Activated CD4-positive, alpha-beta T cell treated with anti-CD3 and anti-CD28 coated beads for 36 hours (primary cell): Measurements from ENCODE around the gene MISP3. TPM values are rescaled to one million over a fixed set of nuclear protein-coding genes. Genes with fewer than 3 reads are reported as not detected.
"Not testable (repeated sequence)": the region's sequence is repeated elsewhere in the genome, so short reads cannot be mapped to it uniquely, and the experiment has no call there.

Source experiments
- ATAC-seq: fragments of 200-7000 bp; cut with Tn5 transposase; one replicate; pipeline ENCODE4 v1.10.0; 2021; ENCODE audit warnings: mild to moderate bottlenecking, moderate library complexity
- CTCF ChIA-PET: fragments of 350-600 bp; sonication (Branson Sonifier 250); formaldehyde crosslinking; loops from one replicate; lab custom pipeline; 2021; ENCODE audit warnings: antibody characterized with exemption; lab: Charles Lee
- POLR2A ChIA-PET: fragments of 350-600 bp; sonication (Branson Sonifier 250); formaldehyde crosslinking; loops from one replicate; lab custom pipeline; 2021; ENCODE audit warnings: antibody characterized with exemption, inconsistent platforms; lab: Charles Lee
- DNase-seq: peaks from one replicate; pipeline ENCODE4 v3.0.0-alpha.2; 2020
- H3K27ac Mint-ChIP-seq: one replicate; pipeline ENCODE4 v1.8.0; 2021; ENCODE audit warnings: mixed read lengths
- H3K27me3 Mint-ChIP-seq: one replicate; pipeline ENCODE4 v1.8.0; 2021; ENCODE audit warnings: mixed read lengths
- H3K36me3 Mint-ChIP-seq: one replicate; pipeline ENCODE4 v1.8.0; 2021; ENCODE audit warnings: low read depth, mixed read lengths
- H3K4me1 Mint-ChIP-seq: one replicate; pipeline ENCODE4 v1.8.0; 2021; ENCODE audit warnings: mixed read lengths
- H3K4me3 Mint-ChIP-seq: one replicate; pipeline ENCODE4 v1.8.0; 2021; ENCODE audit warnings: mild to moderate bottlenecking, moderate library complexity, mixed read lengths
- H3K9me3 Mint-ChIP-seq: one replicate; pipeline ENCODE4 v1.8.0; 2021; ENCODE audit warnings: low read depth, mixed read lengths
- intact Hi-C, 2 experiments: fragments of 100-400 bp; cut with DNase I in 1 of 2; cut with micrococcal nuclease in 1 of 2; formaldehyde crosslinking; loops; one replicate each; pipeline versions ENCODE4 v1.14.2 to v1.15.1; 2022 to 2024; cut with DNase I, micrococcal nuclease
- total RNA-seq, 2 experiments: library from RNA; stranded (reverse); gene quantifications; one replicate each; pipeline ENCODE4 v1.2.3, GENCODE V29; 2021

MISP3 gene
- 1 to 10 TPM; 1.1 to 1.6 TPM for total RNA-seq

DNA sequence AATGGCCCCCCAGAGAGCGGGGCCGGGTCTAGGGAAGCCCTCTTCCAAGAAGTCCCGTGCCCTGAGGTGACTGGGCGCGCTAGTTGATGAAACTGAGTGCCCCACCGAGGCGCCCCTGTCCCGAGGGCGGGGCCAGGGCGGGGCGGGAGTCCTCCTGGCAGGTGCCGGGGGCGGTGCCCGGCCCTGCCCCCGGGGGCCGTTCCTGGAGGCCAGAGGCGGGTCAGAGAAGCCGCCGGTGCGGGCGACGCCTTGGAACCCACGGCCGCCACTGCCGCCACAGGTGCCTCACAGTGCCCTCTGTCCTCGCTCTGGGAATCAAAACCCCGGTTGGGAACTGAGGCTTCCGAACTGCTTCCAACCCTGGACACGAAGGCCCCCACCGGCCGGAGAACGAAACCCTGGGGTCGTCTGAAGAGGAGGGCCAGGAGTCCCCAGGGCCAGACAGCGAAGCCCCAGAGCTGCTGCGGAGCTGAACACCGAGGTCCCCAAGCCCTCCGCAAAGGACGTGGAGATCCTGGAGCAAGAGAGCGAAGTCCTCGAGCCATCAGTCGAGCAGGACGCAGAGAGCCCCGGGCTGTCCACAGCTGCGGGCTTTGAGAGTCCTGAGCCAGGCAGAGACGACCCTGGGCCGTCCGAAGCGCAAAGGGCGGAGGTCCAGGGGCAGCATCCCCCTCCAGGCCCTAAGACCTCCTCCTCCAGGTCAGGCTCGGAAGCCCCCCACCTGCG, at the start of gene MISP3:
Gene MISP3, plus strand, starts transcription at position 252 of the 726 bp plus-strand sequence. CDS start 524 bp downstream, outside the sequence.
- POLR2A ChIA-PET: interaction anchor here (0.6 kb wide), 2 partner anchors 12 to 312 kb away, joined by 3 read pairs; no protein-coding TSS in a partner anchor
- H3K4me3 Mint-ChIP-seq: peak within 1 kb of the TSS; percentile 87
- no peaks in the 10 kb centered on the region for H3K9me3 Mint-ChIP-seq
- H3K27ac Mint-ChIP-seq: peak within 1 kb of the TSS; percentile 37
- H3K36me3 Mint-ChIP-seq: no peaks in the 10 kb centered on the region
- peaks cover 2% of the 10 kb centered on the region for H3K27me3 Mint-ChIP-seq
- CTCF ChIA-PET: interaction anchor here (0.6 to 6.6 kb wide), 25 partner anchors 10 to 1107 kb away, joined by 3 to 49 read pairs (median 4); partner anchors contain the start of genes ASF1B, C19orf67 and PALM3
- intact Hi-C loops: loop anchor here (1.0 to 10.0 kb wide), 10 partner anchors 19 to 478 kb away; partner anchors contain the start of genes ASF1B (in 1 of the 2), C19orf53 (in 1 of the 2), DCAF15 (in 1 of the 2) and IL27RA (in 1 of the 2)
- H3K4me1 Mint-ChIP-seq: peaks cover 21% of the 10 kb centered on the region
- DNase-seq: peak; percentile 64
- peak; percentile 6 for ATAC-seq

DNA sequence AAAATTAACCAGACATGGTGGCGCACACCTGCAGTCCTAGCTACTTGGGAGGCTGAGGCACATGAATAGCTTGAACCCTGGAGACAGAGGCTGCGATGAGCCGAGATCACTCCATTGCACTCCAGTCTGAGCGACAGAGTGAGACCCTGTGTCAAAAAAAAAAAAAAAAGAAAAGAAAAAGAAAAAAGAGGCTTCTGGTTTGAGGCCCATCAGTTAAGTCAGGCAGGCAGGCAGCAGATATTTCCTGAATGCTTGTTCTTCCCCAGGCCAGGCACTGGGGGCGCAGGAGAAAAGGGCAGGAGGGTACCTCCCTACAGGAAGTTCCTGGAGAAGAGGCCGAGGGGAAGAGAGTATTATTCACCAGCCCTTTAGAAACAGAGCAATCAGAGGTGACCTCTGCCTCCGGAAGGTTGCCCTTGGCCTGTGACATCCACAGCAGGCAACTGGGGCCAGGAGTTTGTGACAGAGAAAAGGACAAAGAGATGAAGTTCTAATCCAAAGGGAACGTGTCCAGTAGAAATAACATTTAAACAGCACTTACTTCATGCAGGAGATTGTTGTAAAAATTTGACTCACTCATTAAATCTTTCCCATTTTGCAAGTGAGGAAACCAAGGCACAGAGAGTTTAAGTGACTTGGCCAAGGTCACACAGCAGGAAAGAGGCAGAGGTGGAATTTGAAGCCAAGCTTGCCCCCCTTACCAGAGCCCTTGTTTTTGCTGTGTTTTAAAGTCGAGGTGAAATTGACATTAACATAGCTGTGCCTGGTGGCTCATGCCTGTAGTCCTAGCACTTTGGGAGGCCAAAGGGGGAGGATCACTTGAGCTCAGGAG, 49.0 kb upstream of the MISP3 start:
- intact Hi-C loops: no loop called here
- Mint-ChIP-seq H3K36me3 (no peaks in the 10 kb centered on the region), H3K27ac (peak overlapping the region; percentile 29), H3K4me1 (peaks cover 10% of the 10 kb centered on the region), H3K27me3 (no peaks in the 10 kb centered on the region), H3K9me3 (no peaks in the 10 kb centered on the region), H3K4me3 (no peak overlapping the region)
- POLR2A ChIA-PET: interaction anchor here (0.5 kb wide), 1 partner anchor 20 kb away, joined by 10 read pairs; no protein-coding TSS in a partner anchor
- DNase-seq (peak; percentile 53), ATAC-seq (peak; percentile 35)
- CTCF ChIA-PET: interaction anchor here (1.9 kb wide), 1 partner anchor 36 kb away, joined by 7 read pairs; no protein-coding TSS in a partner anchor

DNA sequence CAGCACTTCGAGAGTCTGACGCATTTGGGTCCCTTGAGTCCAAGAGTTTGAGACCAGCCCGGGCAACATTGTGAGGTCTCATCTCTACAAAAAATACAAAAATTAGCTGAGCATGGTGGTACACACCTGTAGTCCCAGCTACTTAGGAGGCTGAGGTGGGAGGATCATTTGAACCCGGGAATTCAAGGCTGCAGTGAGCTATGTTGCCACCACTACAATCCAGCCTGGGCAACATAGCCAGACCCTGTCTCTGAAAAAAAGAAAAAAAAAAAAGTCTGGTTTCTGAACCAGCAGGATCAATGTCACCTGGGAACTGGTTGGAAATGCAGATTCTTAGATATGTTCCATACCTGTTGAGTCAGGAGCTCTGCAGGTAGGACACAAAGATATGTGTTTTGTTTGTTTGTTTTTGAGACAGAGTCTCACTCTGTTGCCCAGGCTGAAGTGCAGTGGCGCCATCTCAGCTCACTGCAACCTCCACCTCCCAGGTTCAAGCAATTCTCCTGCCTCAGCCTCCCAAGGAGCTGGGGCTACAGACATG, 45.9 kb upstream of the MISP3 start:
- DNase-seq, H3K27ac Mint-ChIP-seq, H3K4me3 Mint-ChIP-seq, H3K27me3 Mint-ChIP-seq, H3K9me3 Mint-ChIP-seq, ATAC-seq, H3K36me3 Mint-ChIP-seq, intact Hi-C loops: not testable (repeated sequence)
- ChIA-PET POLR2A (interaction anchor here (0.6 kb wide), 1 partner anchor 137 kb away, joined by 11 read pairs; no protein-coding TSS in a partner anchor), CTCF (interaction anchor here (0.6 to 1.7 kb wide), 4 partner anchors 46 to 144 kb away, joined by 3 to 8 read pairs (median 4); partner anchors contain the start of genes ASF1B and MISP3)
- peaks cover 18% of the 10 kb centered on the region for H3K4me1 Mint-ChIP-seq

DNA sequence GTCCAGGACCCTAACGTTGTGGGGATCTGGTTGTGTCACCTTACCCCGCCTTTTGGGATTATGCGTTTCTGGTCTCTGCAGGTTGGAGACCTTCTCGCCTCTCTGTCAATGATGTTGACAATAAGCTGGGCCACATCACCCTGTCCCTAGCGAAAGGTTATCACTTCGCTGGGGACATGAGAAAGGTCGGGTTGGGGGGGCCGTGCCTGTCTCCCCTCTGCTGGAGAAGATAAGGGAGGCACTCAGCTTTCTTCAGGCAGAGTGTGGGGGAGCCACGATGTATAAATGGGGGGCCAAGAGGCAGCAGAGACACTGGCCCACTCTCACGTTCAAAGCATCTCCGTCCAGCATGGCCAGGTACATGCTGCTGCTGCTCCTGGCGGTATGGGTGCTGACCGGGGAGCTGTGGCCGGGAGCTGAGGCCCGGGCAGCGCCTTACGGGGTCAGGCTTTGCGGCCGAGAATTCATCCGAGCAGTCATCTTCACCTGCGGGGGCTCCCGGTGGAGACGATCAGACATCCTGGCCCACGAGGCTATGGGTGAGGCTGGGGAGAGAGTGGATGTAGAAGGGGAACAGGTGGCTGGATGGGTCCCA, 44.6 kb upstream of the MISP3 start, which contains the start of gene RLN3:
Gene RLN3, plus strand, starts transcription at position 293 of the 595 bp plus-strand sequence. Its CDS starts 57 bp downstream, at position 350.
- intact Hi-C loops: no loop called here

DNA sequence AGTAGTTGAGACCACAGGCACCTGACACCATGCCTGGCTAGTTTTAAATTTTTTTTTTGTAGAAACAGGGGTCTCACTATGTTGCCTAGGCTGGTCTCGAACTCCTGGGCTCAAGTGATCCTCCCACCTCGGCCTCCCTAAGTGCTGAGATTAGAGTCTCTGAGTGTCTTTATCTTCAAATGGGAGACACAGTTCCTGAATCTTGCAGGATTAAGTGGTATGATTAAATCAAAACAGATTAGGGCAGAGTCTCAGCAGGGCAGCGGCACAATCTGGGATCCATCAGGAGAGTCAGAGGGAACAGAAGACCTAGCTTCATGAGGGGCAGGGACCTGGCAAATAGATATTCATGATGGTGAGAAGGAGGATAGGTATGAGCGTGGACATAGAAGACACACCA, 43.7 kb upstream of the MISP3 start:
- H3K36me3 Mint-ChIP-seq: peaks cover 3% of the 10 kb centered on the region
- no peak overlapping the region for H3K27ac Mint-ChIP-seq
- CTCF ChIA-PET: interaction anchor here (1.0 to 1.3 kb wide), 2 partner anchors 9 to 19 kb away, joined by 3 read pairs; no protein-coding TSS in a partner anchor
- ATAC-seq (no peak), DNase-seq (no peak)
- peaks cover 15% of the 10 kb centered on the region for H3K4me1 Mint-ChIP-seq
- no peak overlapping the region for H3K4me3 Mint-ChIP-seq
- intact Hi-C loops: no loop called here
- no peaks in the 10 kb centered on the region for H3K9me3 Mint-ChIP-seq
- POLR2A ChIA-PET: interaction anchor here (0.6 kb wide), 1 partner anchor 510 kb away, joined by 5 read pairs; no protein-coding TSS in a partner anchor
- H3K27me3 Mint-ChIP-seq: no peaks in the 10 kb centered on the region

More for the DNA sequence above, 44.6 kb upstream of the MISP3 start, which contains the start of gene RLN3:
- ChIA-PET CTCF (interaction anchor here (0.5 to 1.7 kb wide), 5 partner anchors 14 to 1137 kb away, joined by 3 to 8 read pairs (median 3); partner anchors contain the start of gene GCDH), POLR2A (no interaction called here)
- DNase-seq (no peak), ATAC-seq (no peak)
- Mint-ChIP-seq H3K4me3 (no peak within 1 kb of the TSS), H3K27me3 (no peaks in the 10 kb centered on the region), H3K36me3 (peaks cover 2% of the 10 kb centered on the region), H3K4me1 (peaks cover 18% of the 10 kb centered on the region), H3K9me3 (no peaks in the 10 kb centered on the region), H3K27ac (no peak within 1 kb of the TSS)

DNA sequence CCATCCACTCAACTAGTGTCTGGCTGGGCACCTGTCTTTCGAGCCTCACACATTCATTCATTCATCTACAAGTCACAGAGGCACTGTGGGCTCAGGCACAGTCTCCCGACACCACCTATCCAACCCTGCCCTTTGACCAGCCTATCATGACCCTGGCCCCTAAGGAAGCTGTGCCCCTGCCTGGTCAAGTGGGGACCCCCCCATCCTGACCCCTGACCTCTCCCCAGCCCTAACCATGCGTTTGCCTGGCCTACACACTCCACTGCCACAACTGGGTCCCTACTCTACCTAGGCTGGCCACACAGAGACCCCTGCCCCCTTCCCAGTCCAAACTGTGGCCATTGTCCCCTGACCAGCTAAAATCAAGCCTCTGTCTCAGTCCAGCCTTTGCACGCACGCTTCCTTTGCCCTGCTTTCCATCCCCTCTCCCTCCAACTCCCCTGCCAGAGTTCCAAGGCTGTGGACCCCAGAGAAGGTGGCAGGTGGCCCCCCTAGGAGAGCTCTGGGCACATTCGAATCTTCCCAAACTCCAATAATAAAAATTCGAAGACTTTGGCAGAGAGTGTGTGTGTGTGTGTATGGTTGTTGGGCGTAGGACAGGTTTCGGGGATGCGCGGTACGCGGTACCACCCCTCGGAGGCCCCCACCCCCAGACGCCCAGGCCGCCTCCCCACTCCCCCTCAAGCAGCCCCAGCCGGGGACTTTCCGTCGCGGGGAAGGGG, 41.4 kb upstream of the MISP3 start:
- ATAC-seq: no peak
- peaks cover 12% of the 10 kb centered on the region for H3K36me3 Mint-ChIP-seq
- intact Hi-C loops: loop anchor here in 1 of 2 experiments (5.0 kb wide), 4 partner anchors 41 to 149 kb away; partner anchors contain the start of genes DCAF15 and MISP3
- peak overlapping the region; percentile 45 for H3K27ac Mint-ChIP-seq
- H3K9me3 Mint-ChIP-seq: no peaks in the 10 kb centered on the region
- H3K27me3 Mint-ChIP-seq: no peaks in the 10 kb centered on the region
- POLR2A ChIA-PET: interaction anchor here (1.0 kb wide), 2 partner anchors 25 to 79 kb away, joined by 3 to 5 read pairs; partner anchors contain the start of genes DCAF15 and RFX1
- H3K4me3 Mint-ChIP-seq: peak overlapping the region; percentile 92
- H3K4me1 Mint-ChIP-seq: peaks cover 17% of the 10 kb centered on the region
- no peak for DNase-seq
- CTCF ChIA-PET: interaction anchor here (0.5 to 3.9 kb wide), 22 partner anchors 9 to 389 kb away, joined by 3 to 15 read pairs (median 4); partner anchors contain the start of genes ASF1B and MISP3

DNA sequence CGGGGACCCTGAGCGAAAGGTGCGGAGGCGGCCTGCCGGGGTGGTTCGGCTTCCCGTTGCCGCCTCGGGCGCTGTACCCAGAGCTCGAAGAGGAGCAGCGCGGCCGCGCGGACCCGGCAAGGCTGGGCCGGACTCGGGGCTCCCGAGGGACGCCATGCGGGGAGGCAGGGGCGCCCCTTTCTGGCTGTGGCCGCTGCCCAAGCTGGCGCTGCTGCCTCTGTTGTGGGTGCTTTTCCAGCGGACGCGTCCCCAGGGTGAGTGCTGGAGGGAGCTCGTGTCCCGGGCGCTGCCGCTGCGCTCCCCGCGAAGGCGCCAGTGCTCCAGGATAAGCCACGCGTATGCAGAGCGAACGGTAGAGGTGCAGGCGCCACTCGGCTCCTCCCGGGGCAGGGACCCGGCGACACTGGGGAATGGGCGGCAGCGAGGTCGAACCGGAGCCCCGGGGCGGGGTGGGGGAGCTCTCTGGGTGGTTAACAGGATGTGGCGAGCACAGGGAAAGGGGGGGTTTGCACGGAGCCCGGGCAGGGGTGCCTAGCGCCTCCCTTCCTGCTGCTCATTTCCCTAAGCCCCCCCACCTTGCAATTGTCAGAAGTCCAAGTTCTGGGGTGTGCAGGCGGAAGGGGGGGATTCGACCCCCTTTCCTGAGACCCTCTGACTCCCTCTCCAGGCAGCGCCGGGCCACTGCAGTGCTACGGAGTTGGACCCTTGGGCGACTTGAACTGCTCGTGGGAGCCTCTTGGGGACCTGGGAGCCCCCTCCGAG, 40.7 kb upstream of the MISP3 start, which contains the start of gene IL27RA:
Gene IL27RA, plus strand, starts transcription at position 44 of the 762 bp plus-strand sequence. Its CDS starts 111 bp downstream, at position 155.
- Mint-ChIP-seq H3K27me3 (no peaks in the 10 kb centered on the region), H3K27ac (peak within 1 kb of the TSS; percentile 90), H3K4me3 (peak within 1 kb of the TSS; percentile 92), H3K9me3 (no peaks in the 10 kb centered on the region), H3K36me3 (peaks cover 16% of the 10 kb centered on the region), H3K4me1 (peaks cover 18% of the 10 kb centered on the region)
- intact Hi-C loops: loop anchor here (1.0 to 5.0 kb wide), 10 partner anchors 26 to 152 kb away; partner anchors contain the start of genes DCAF15 (in 2 of the 2), BRME1 (in 1 of the 2), CC2D1A (in 1 of the 2) and MISP3 (in 1 of the 2)
- ChIA-PET POLR2A (interaction anchor here (0.6 to 1.0 kb wide), 4 partner anchors 14 to 105 kb away, joined by 3 to 5 read pairs (median 3); partner anchors contain the start of genes ASF1B, DCAF15 and RFX1), CTCF (interaction anchor here (0.5 to 3.9 kb wide), 21 partner anchors 8 to 388 kb away, joined by 3 to 15 read pairs (median 4); partner anchors contain the start of gene ASF1B)
- DNase-seq (peak; percentile 83), ATAC-seq (peak; percentile 79)

DNA sequence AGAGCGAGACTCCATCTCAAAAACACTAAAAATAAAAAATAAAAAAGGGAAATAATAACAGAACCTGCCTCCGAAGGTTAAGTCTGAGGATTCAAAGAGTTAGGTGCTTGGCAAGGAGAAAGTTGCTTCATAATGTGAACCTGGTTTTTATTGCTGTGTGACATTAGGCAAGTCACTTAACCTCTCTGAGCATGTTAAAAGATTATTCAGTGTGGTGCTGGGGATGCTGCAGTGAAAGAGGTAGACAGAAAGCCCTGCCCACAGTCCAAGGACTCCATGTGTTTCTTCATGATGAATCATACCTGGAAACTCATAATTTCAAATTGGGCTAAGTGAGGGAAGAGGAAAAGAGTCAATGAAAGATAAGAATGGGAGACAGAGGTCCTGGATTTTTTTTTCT, 38.6 kb upstream of the MISP3 start:
- ChIA-PET CTCF (interaction anchor here (1.1 kb wide), 1 partner anchor 156 kb away, joined by 3 read pairs; no protein-coding TSS in a partner anchor), POLR2A (no interaction called here)
- no peaks in the 10 kb centered on the region for H3K9me3 Mint-ChIP-seq
- ATAC-seq (no peak), DNase-seq (no peak)
- H3K4me1 Mint-ChIP-seq: peaks cover 21% of the 10 kb centered on the region
- H3K27ac Mint-ChIP-seq: peak overlapping the region; percentile 69
- intact Hi-C loops: loop anchor here (2.0 to 5.0 kb wide), 5 partner anchors 38 to 152 kb away; partner anchors contain the start of genes DCAF15 (in 1 of the 2) and MISP3 (in 1 of the 2)
- H3K27me3 Mint-ChIP-seq: no peaks in the 10 kb centered on the region
- H3K4me3 Mint-ChIP-seq: peak overlapping the region; percentile 13
- peaks cover 25% of the 10 kb centered on the region for H3K36me3 Mint-ChIP-seq

DNA sequence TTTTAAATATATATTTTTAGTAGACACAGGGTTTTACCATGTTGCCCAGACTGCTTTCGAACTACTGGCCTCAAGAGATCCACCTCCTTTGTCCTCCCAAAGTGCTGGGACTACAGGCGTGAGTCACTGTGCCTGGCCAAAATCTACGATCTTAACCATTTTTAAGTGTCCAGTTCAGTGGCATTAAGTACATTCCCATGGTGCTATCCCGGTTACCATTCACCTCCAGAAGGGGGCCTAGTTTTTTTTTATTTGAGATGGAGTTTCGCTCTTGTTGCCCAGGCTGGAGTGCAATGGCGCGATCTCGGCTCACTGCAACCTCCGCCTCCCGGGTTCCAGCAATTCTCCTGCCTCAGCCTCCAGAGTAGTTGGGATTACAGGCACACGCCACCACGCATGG, 37.4 kb upstream of the MISP3 start:
- ATAC-seq, DNase-seq, H3K27me3 Mint-ChIP-seq, POLR2A ChIA-PET, H3K4me3 Mint-ChIP-seq, intact Hi-C loops, H3K27ac Mint-ChIP-seq, H3K9me3 Mint-ChIP-seq: not testable (repeated sequence)
- CTCF ChIA-PET: interaction anchor here (0.6 to 0.7 kb wide), 2 partner anchors 17 to 101 kb away, joined by 3 read pairs; no protein-coding TSS in a partner anchor
- Mint-ChIP-seq H3K4me1 (peaks cover 21% of the 10 kb centered on the region), H3K36me3 (peaks cover 34% of the 10 kb centered on the region)
